Stimulated activated memory B cell treated with anti-CD40 and anti-IgM and Interleukin-4, amounts not matched to agents 10 μg/mL and 1 μg/mL and 100 μg/mL, for 72 hours (primary cell): Measurements from ENCODE around the gene PSMC5.
"Not testable (repeated sequence)": the region's sequence is repeated elsewhere in the genome, so short reads cannot be mapped to it uniquely, and the experiment has no call there.

Source experiments
- ATAC-seq: fragments of 150-1000 bp; cut with Tn5 transposase; 2 replicates; pipeline ENCODE4 v1.10.0; 2021
- H3K27ac Mint-ChIP-seq: one replicate; pipeline ENCODE4 v1.8.0; 2022; ENCODE audit warnings: mild to moderate bottlenecking, mixed read lengths
- H3K27me3 Mint-ChIP-seq: one replicate; pipeline ENCODE4 v1.8.0; 2022; ENCODE audit warnings: mixed read lengths
- H3K36me3 Mint-ChIP-seq: one replicate; pipeline ENCODE4 v1.8.0; 2022; ENCODE audit warnings: mixed read lengths
- H3K4me1 Mint-ChIP-seq: one replicate; pipeline ENCODE4 v1.8.0; 2022; ENCODE audit warnings: mixed read lengths
- H3K4me3 Mint-ChIP-seq: one replicate; pipeline ENCODE4 v1.8.0; 2022; ENCODE audit warnings: mild to moderate bottlenecking, moderate library complexity, mixed read lengths
- H3K9me3 Mint-ChIP-seq: one replicate; pipeline ENCODE4 v1.8.0; 2022; ENCODE audit warnings: mixed read lengths

PSMC5 gene

DNA sequence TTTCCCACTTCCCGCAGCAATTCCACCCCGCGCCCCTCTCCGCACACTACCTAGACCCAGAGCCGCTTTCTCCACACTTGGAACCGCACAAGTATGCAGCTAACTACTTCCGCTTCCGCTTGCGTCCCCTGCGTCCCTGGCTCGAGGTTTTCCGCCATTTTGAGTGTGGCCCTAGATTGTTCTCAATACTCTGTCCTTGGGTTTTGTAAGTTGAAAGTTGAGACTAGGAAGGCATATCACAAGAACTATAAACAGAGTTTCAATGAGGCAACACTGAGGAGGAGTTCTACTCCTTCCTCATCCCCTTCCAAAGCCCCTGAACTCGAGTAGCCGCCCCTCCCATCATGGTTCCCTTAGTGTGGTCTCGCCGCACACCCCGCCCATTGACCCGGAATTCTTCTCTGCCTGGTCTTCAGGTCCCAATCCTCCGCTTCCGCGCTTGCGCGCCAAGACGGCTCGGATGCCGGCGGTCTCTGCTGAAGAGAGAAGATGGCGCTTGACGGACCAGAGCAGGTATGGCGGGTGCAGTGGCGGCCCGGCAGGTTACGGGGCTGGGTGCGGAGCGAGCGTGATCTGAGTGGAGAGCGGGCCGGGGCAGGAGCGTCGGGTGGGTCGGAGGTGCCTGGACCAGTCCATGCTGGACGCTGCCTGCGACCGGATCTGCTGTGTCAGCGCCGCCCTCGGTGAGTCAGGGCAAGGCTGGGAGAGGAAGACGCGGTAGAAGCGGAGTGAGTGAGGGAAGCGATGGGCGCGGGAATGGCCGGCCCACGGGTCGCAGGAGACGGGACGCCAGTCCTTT, at the start of gene PSMC5, which contains the start of gene FTSJ3:
Gene PSMC5, plus strand, starts transcription at position 430 of the 799 bp plus-strand sequence. Its CDS starts 60 bp downstream, at position 490.
Gene FTSJ3, minus strand, starts transcription at position 662 of the 799 bp plus-strand sequence. CDS start 761 bp downstream, outside the sequence.
- no peaks in the 10 kb centered on the region for H3K27me3 Mint-ChIP-seq
- peak within 1 kb of the TSS; percentile 91 for H3K4me3 Mint-ChIP-seq
- H3K4me1 Mint-ChIP-seq = peaks cover 64% of the 10 kb centered on the region
- H3K27ac Mint-ChIP-seq = peak within 1 kb of the TSS; percentile 97
- H3K36me3 Mint-ChIP-seq = peaks cover 42% of the 10 kb centered on the region
- ATAC-seq = peak; percentile 98
- no peaks in the 10 kb centered on the region for H3K9me3 Mint-ChIP-seq

DNA sequence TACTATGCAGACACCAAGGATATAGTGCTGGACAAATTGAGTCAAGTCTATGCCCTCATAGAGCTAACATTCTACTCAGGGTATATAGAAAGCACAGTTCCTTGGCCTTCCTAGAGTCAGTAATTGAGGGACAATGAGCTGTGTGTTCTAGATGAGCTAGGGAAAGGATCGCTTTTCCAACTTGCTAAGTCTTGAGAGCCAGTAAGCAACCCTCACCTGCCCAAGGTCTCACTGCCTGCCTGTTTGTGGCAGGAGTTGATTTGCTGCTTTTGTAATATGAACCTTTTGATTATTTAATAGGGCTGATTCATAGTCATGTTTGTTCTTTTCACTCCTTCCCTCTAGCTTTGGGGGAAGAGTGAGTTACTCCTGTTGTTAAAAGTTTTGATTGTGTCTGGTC, 46.7 kb upstream of the PSMC5 start:
- H3K9me3 Mint-ChIP-seq = no peaks in the 10 kb centered on the region
- peaks cover 53% of the 10 kb centered on the region for H3K36me3 Mint-ChIP-seq
- H3K27me3 Mint-ChIP-seq = no peaks in the 10 kb centered on the region
- no peak for ATAC-seq
- peaks cover 69% of the 10 kb centered on the region for H3K4me1 Mint-ChIP-seq
- H3K4me3 Mint-ChIP-seq = no peak overlapping the region
- H3K27ac Mint-ChIP-seq = peak overlapping the region; percentile 64

- ATAC-seq = no peak
- Mint-ChIP-seq H3K4me3 (no peak overlapping the region), H3K27ac (peak overlapping the region; percentile 64), H3K27me3 (no peaks in the 10 kb centered on the region), H3K36me3 (peaks cover 50% of the 10 kb centered on the region), H3K4me1 (peaks cover 64% of the 10 kb centered on the region), H3K9me3 (no peaks in the 10 kb centered on the region)
Measured at GRCh38 chr17:63780928-63781327, 46.3 kb upstream of the PSMC5 start.

DNA sequence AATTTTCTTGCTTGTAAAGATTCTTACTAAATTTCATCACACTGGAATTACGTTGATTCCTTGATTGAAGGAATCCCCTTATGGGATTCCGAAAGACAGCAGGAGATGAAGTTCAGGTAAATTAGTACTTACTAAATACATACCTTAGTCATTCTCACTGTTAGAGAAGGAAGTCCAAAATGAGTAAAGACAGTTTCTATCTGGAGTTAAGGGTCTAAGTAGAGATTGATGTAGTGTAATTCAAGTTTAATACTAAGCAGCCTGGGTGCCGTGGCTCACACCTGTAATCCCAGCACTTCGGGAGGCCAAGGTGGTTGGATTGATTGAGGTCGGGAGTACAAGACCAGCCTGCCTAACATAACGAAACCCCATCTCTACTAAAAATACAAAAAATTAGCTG, 43.7 kb upstream of the PSMC5 start:
- H3K4me3 Mint-ChIP-seq = no peak overlapping the region
- H3K9me3 Mint-ChIP-seq = no peaks in the 10 kb centered on the region
- H3K36me3 Mint-ChIP-seq = peaks cover 33% of the 10 kb centered on the region
- H3K27me3 Mint-ChIP-seq = no peaks in the 10 kb centered on the region
- H3K27ac Mint-ChIP-seq = peak overlapping the region; percentile 26
- no peak for ATAC-seq
- peaks cover 46% of the 10 kb centered on the region for H3K4me1 Mint-ChIP-seq

GRCh38 chr17:63785556-63785955, 41.7 kb upstream of the PSMC5 start:
- Mint-ChIP-seq H3K9me3 (no peaks in the 10 kb centered on the region), H3K4me3 (no peak overlapping the region), H3K4me1 (peaks cover 32% of the 10 kb centered on the region), H3K27me3 (no peaks in the 10 kb centered on the region), H3K27ac (no peak overlapping the region), H3K36me3 (peaks cover 26% of the 10 kb centered on the region)
- no peak for ATAC-seq

DNA sequence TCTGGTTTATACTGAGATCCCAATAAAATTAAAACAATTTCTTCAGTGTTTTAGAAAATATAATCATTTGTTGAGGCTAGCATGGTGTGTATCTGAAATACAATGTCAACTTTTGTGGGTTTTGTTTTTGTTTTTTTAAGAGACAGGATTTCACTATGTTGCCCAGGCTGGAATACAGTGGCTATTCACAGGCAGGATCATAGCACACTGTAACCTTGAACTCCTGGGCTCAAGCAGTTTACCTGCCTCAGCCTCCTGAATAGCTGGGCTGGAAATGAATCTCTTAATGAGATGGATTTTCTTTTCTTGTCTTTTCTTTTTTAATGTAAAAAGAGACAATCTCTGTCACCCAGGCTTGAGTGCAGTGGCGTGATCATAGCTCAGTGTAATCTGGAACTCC, 41.1 kb upstream of the PSMC5 start:
- Mint-ChIP-seq H3K27me3 (no peaks in the 10 kb centered on the region), H3K27ac (no peak overlapping the region), H3K4me1 (peaks cover 27% of the 10 kb centered on the region), H3K36me3 (peaks cover 21% of the 10 kb centered on the region), H3K9me3 (no peaks in the 10 kb centered on the region), H3K4me3 (no peak overlapping the region)
- no peak for ATAC-seq

GRCh38 chr17:63786971-63787711, 40.1 kb upstream of the PSMC5 start:
- Mint-ChIP-seq H3K9me3 (no peaks in the 10 kb centered on the region), H3K4me1 (peaks cover 18% of the 10 kb centered on the region), H3K4me3 (no peak overlapping the region), H3K36me3 (peaks cover 15% of the 10 kb centered on the region), H3K27ac (no peak overlapping the region), H3K27me3 (no peaks in the 10 kb centered on the region)
- ATAC-seq = no peak

GRCh38 chr17:63790057-63790456, 37.2 kb upstream of the PSMC5 start:
- H3K4me1 Mint-ChIP-seq = peaks cover 6% of the 10 kb centered on the region
- no peak overlapping the region for H3K27ac Mint-ChIP-seq
- H3K36me3 Mint-ChIP-seq = peaks cover 24% of the 10 kb centered on the region
- no peaks in the 10 kb centered on the region for H3K27me3 Mint-ChIP-seq
- no peaks in the 10 kb centered on the region for H3K9me3 Mint-ChIP-seq
- ATAC-seq = no peak
- H3K4me3 Mint-ChIP-seq = no peak overlapping the region

DNA sequence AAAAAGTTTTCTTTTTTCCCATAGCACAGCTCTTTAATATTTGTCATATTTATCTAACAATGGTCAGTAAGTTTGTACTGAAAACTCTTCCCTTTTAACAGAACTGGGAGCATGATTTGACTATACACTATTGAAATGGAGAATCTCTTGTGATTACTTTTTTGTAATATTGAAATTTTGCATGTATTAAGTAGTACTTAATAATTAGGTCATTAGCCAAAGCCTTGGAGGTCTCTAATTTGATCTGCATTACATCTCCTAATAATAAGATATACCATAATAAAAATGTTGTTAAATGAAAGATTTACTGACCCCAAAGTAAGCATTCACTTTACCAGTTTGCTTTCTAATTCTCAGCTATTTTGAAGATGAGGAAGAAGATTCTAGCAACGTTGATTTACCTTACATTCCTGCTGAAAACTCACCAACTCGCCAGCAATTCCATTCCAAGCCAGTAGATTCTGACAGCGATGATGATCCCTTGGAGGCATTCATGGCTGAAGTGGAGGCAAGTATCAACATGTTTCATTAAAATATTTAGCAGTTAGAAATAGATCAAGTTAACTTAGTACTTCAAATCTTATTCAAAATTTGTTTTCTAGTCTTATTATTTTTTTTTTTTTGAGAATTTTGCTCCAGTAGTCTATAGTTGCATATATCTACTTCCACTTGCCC, 35.0 kb upstream of the PSMC5 start:
- Mint-ChIP-seq H3K27ac (no peak overlapping the region), H3K9me3 (no peaks in the 10 kb centered on the region), H3K36me3 (peaks cover 34% of the 10 kb centered on the region), H3K27me3 (no peaks in the 10 kb centered on the region), H3K4me1 (peaks cover 6% of the 10 kb centered on the region), H3K4me3 (no peak overlapping the region)
- ATAC-seq = no peak

DNA sequence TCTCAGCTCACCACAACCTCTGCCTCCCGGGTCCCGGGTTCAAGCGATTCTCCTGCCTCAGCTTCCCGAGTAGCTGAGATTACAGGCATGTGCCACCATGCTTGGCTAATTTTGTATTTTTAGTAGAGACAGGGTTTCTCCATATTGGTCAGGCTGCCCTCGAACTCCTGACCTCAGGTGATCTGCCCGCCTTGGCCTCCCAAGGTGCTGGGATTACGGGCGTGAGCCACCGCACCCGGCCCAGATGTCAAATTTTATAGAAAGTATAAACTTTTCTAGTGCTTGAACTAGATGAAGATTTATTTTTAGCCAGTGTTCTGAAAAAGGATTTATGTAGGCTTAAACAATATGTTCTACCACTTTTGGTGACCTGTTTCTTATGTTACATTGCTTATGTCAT, 30.9 kb upstream of the PSMC5 start:
- not testable (repeated sequence) for ATAC-seq, H3K27ac Mint-ChIP-seq, H3K4me3 Mint-ChIP-seq, H3K9me3 Mint-ChIP-seq, H3K27me3 Mint-ChIP-seq, H3K4me1 Mint-ChIP-seq
- H3K36me3 Mint-ChIP-seq = peaks cover 58% of the 10 kb centered on the region

DNA sequence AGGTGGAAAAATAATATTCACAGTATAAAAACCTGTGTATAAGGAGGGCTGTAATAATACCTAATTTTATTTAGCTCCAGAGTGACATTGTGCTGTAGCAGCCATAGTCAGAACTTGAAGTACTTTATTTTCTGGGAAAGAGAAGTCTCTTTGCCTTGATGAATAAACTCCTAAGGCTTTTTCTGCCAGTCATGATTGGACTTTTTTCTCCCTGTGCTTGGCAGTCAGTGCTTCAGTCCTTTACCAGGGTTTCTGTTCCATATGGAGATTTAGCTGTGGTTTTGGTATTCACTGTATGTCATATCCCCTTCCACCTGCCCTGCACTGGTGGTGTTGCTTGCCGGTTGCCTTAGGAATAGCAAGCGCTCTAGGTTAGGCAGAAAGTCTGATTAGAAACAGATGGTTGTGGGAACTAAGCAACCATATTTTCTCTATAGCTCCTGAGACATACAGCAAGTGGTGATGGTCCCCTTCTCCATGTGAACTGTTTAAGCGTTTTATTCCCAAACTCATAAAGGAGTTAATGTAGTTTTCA, 28.6 kb upstream of the PSMC5 start:
- Mint-ChIP-seq H3K36me3 (peaks cover 49% of the 10 kb centered on the region), H3K27me3 (no peaks in the 10 kb centered on the region), H3K4me3 (no peak overlapping the region), H3K27ac (no peak overlapping the region), H3K4me1 (peaks cover 6% of the 10 kb centered on the region), H3K9me3 (no peaks in the 10 kb centered on the region)
- ATAC-seq = no peak

GRCh38 chr17:63800783-63801182, 26.4 kb upstream of the PSMC5 start:
- Mint-ChIP-seq H3K36me3 (peaks cover 49% of the 10 kb centered on the region), H3K4me3 (no peak overlapping the region), H3K27ac (peak overlapping the region; percentile 53), H3K4me1 (no peaks in the 10 kb centered on the region), H3K27me3 (no peaks in the 10 kb centered on the region), H3K9me3 (no peaks in the 10 kb centered on the region)
- ATAC-seq = no peak

DNA sequence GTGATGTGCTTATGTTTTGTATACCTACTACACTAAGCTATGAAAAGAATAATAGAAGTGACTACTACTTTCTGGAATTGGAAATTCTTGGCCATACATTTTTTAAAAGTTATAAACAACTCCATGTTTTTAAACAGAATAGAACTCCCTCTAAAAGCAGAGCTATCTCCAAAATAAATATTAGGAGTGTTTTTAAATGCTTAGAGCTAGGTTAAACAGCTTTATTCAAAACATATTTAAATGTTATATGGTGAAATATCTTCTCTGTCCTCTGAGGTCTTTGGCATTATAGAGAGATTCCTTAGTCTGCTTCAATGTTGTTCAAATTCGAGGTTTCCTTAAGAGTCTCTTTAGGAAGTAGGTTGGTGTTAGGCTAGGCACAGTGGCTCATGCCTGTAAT, 22.9 kb upstream of the PSMC5 start:
- ATAC-seq = no peak

GRCh38 chr17:63805591-63805990, 21.6 kb upstream of the PSMC5 start:
- Mint-ChIP-seq H3K36me3 (peaks cover 54% of the 10 kb centered on the region), H3K4me1 (peaks cover 9% of the 10 kb centered on the region), H3K9me3 (no peaks in the 10 kb centered on the region), H3K27ac (no peak overlapping the region), H3K4me3 (no peak overlapping the region), H3K27me3 (no peaks in the 10 kb centered on the region)
- ATAC-seq = no peak

More for the DNA sequence above, 22.9 kb upstream of the PSMC5 start:
- Mint-ChIP-seq H3K9me3 (no peaks in the 10 kb centered on the region), H3K27me3 (no peaks in the 10 kb centered on the region), H3K36me3 (peaks cover 60% of the 10 kb centered on the region), H3K4me3 (no peak overlapping the region), H3K4me1 (peaks cover 2% of the 10 kb centered on the region), H3K27ac (no peak overlapping the region)

DNA sequence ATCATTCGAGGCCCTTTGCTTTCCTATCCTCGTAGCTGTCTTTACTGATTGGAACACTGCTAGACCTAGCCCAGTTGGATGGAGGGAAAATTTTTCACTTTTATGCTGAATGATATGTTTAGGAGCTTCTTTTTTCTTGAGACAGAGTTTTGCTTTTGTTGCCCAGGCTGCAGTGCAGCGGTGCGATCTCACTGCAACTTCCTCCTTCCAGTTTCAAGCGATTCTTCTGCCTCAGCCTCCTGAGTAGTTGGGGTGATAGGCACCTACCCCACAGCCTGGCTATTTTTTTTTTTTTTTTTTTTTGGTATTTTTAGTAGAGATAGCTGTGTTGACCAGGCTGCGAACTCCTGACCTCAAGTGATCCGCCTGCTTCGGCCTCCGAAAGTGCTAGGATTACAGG, 17.3 kb upstream of the PSMC5 start:
- peak overlapping the region; percentile 63 for H3K27ac Mint-ChIP-seq
- ATAC-seq = no peak

More for the DNA sequence above, 17.3 kb upstream of the PSMC5 start:
- peaks cover 9% of the 10 kb centered on the region for H3K4me1 Mint-ChIP-seq
- no peaks in the 10 kb centered on the region for H3K27me3 Mint-ChIP-seq
- H3K4me3 Mint-ChIP-seq = no peak overlapping the region
- H3K36me3 Mint-ChIP-seq = peaks cover 68% of the 10 kb centered on the region
- no peaks in the 10 kb centered on the region for H3K9me3 Mint-ChIP-seq
